ENCODE results near the gene PRR19.

The PRR19 gene

DNA sequence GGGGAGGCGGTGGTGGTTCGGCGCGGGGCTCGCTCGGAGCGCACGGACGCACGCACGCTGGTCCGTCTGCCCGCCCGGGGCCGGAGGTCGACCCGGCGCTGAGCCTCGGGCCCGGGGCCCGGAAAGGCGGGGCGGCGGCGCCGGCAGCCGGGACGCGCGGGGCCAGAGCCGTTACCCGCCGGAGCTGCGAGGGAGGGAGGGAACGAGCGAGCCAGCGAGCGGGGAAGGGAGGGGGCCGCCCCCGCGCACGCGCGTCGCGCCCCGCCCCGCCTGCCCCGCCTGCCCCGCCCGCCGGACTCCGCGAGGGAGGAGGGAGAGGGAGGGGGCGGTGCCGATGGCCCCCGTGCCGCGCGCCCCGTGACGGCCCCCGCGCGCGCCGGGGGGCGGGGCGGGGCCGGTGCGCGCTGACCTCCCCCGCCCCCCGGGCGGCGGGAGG is 17.8 kb upstream of the PRR19 start:
- DNase-seq (ENCODE audit: low spot score): peak; percentile 94

- no peak for DNase-seq (ENCODE audit: low spot score)
Observed at GRCh38 chr19:42284591-42285341, 17.2 kb upstream of the PRR19 start.

DNA sequence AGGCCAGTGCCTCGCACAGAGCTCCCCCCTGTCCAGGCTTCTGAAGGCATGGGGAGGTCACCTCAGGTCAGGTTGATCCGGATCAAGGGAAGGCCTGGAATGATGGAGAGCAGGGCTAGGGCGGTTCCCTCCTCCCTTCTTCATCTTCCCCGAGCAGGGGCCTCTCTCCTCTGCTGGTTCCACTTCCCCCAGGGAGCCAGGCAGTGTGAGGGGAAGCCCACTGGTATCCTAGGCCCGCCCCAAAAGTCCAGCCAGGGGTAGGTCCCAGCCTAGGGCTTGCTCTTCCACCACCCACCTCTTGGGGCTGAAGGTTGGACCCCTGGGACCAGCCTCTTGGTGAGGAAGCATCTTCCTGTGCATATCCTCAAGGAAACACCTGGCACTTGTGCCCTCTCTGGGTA is 16.4 kb upstream of the PRR19 start:
- no peak for DNase-seq (ENCODE audit: low spot score)

DNA sequence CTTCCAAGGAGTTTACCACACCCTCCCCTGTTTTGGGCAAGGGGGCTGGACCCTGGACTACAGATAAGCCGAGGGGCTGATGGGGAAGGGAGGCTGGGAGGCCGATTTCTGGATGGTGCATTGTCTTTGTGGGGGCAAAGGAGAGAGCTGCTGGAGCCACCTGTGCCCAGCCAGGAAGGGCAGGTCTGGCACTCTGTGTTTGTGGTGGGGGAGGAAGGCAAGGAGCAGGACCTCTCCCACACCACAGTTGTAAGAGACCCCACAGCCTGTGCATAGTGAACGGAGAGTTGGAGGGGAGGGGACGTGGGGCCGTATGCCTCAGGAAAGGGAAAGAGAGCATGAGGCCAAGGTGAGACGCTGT is 16.0 kb upstream of the PRR19 start:
- no peak for DNase-seq (ENCODE audit: low spot score)

- no peak for DNase-seq (ENCODE audit: low spot score)
Observed at GRCh38 chr19:42286349-42287016, 15.4 kb upstream of the PRR19 start.

- no peak for DNase-seq (ENCODE audit: low spot score)
Observed at GRCh38 chr19:42287017-42287826, 14.7 kb upstream of the PRR19 start.

- no peak for DNase-seq (ENCODE audit: low spot score)
Observed at GRCh38 chr19:42287827-42288107, 14.2 kb upstream of the PRR19 start.

DNA sequence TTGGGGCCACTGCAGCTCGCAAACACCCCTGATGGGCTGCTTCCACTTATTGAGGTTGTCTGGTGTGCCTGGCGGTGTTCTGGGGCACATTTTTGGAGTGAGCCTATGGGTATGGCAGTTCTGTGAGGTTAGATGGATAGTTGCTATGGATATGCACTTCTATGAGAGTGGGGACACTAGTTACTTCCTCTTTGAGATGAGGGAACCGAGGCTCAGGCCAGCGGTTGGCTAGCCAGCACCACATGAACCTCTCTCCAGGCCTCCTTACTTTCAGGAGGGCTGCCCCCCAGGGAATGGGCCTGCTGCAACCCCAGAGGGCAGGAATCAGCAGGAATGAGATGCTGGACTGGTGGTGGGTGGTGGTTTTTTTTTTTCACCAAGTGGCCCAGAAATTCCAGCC is 13.5 kb upstream of the PRR19 start:
- DNase-seq (ENCODE audit: low spot score): no peak

- no peak for DNase-seq (ENCODE audit: low spot score)
Observed at GRCh38 chr19:42288881-42289555, 12.9 kb upstream of the PRR19 start.

DNA sequence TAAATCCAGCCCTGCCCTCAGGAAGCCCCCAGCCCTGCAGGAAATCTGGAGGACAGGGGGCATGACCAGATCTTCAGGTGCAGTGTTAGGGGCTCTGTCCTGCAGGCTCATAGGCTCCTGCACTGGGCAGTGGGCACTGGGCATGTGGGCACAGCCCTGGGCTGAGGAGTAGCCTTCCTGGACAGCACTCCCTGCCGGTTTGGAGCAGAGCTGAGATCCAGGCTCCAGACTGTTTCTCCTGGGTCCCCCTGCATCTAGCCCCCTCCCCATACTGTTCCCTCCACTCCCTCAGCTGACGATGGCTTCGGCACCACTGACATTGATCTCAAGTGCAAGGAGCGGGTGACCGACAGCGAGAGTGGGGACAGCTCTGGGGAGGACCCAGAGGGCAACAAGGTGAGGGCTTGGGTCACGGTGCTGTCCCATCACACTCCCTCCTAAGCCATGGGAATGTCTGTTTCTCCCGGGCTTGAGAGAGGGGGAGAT is 12.3 kb upstream of the PRR19 start:
- no peak for DNase-seq (ENCODE audit: low spot score)

DNA sequence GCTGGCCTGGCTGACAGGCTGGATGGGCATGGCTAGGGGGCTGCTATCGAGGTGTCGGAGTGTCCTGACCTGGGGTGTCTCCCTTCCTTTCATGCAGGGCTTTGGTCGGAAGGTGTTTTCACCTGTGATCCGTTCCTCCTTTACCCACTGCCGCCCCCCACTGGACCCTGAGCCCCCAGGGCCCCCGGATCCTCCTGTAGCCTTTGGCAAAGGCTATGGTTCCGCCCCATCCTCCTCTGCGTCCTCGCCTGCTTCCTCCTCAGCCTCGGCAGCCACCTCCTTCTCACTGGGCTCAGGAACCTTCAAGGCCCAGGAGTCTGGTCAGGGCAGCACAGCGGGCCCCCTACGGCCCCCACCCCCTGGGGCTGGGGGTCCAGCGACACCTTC is 11.8 kb upstream of the PRR19 start:
- DNase-seq (ENCODE audit: low spot score): no peak

GRCh38 chr19:42290523-42291434 is 11.2 kb upstream of the PRR19 start:
- DNase-seq (ENCODE audit: low spot score): peak; percentile 88

- no peak for DNase-seq (ENCODE audit: low spot score)
Observed at GRCh38 chr19:42291435-42291810, 10.5 kb upstream of the PRR19 start.

GRCh38 chr19:42292042-42292960 is 9.6 kb upstream of the PRR19 start:
- DNase-seq (ENCODE audit: low spot score): no peak

DNA sequence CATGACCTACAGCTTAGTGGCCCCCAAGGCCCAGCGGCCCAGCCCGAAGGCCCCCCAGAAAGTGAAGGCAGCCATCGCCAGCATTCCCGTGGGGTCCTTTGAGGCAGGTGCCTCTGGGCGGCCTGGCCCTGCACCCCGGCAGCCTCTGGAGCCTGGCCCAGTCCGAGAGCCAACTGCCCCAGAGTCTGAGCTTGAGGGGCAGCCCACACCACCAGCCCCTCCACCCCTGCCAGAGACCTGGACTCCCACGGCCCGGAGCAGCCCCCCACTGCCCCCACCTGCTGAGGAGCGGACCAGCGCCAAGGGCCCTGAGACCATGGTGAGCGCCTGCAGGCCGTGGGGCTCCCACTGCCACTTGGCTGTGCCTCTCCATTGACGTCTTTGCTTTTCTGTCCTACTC is 9.0 kb upstream of the PRR19 start:
- DNase-seq (ENCODE audit: low spot score): no peak

DNA sequence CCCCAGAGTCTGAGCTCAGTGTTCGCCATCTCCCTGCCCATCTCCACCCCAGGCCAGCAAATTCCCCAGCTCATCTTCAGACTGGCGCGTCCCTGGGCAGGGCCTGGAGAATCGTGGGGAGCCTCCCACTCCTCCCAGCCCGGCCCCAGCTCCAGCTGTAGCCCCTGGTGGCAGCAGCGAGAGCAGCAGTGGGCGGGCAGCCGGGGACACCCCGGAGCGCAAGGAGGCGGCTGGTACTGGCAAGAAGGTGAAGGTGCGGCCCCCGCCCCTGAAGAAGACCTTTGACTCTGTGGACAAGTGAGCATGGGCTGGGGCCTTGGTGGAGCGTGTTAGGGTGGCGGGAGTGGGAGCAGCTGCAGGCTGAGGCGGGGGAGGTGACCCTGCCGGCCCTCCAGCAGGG is 8.4 kb upstream of the PRR19 start:
- DNase-seq (ENCODE audit: low spot score): no peak

DNA sequence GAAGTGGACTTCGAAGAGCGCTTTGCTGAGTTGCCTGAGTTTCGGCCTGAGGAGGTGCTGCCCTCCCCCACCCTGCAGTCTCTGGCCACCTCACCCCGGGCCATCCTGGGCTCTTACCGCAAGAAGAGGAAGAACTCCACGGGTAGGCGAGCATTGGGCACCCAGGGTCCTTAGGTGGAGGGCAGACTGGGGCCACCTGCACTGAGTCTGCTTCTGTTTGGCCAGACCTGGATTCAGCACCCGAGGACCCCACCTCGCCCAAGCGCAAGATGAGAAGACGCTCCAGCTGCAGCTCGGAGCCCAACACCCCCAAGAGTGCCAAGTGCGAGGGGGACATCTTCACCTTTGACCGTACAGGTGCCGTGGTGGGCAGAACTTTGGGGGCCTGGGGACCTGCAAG is 8.0 kb upstream of the PRR19 start:
- DNase-seq (ENCODE audit: low spot score): no peak

DNA sequence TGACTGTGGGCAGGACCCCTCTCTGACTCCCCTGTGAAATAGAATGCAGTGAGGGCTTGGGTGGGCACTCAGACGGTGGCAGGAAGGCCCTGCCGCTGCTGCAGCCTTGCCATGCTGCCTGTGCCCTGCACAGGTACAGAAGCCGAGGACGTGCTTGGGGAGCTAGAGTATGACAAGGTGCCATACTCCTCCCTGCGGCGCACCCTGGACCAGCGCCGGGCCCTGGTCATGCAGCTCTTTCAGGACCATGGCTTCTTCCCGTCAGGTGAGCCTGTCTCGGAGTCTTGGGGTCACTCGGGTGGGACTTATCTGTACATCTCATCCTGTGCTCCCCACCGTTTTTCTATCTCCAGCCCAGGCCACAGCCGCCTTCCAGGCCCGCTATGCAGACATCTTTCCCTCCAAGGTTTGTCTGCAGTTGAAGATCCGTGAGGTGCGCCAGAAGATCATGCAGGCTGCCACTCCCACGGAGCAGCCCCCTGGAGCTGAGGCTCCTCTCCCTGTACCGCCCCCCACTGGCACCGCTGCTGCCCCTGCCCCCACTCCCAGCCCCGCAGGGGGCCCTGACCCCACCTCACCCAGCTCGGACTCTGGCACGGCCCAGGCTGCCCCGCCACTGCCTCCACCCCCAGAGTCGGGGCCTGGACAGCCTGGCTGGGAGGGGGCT is 7.3 kb upstream of the PRR19 start:
- no peak for DNase-seq (ENCODE audit: low spot score)

- DNase-seq (ENCODE audit: low spot score): no peak
Observed at GRCh38 chr19:42295342-42295741, 6.6 kb upstream of the PRR19 start.

All from D341Med (cell line).